ENCODE data around the gene PTCH2. TPM values are rescaled to one million over a fixed set of nuclear protein-coding genes. Genes with fewer than 3 reads are reported as not detected.

The PTCH2 gene
- total RNA-seq, 1 experiment from 2014 or later, result 1.1 TPM

DNA sequence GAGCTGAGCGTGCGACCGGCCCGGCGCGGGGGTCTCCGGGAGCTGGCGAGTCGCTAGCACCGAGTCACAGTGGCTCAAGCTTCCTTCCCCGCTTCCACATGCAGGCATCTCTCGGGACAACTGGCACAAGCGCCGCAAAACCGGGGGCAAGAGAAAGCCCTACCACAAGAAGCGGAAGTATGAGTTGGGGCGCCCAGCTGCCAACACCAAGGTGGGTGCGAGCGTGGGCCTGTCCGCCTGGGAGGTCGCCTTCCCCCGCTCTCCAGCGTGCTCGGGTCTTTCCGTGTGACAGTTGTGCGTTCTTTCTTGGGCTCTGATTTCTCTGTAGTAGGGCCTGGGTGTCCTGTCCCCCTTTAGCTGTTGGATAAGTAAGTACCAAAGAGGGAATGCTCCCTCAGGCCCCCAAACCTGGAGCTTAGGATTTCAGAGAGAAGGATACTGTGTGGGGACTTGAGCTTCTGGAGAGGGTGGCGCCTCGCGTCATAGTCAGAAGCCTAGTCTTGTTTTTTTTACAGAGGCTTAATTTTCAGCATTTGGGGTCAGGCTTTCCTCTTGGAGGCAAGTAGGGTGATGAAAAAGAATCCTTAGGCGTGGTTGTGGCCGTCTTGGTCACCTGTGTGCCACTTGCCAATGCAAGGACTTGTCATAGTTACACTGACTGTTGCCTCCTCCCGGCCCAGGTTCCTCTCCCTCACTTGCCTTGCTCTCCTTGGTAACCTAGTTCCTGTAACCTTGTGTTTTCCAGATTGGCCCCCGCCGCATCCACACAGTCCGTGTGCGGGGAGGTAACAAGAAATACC is 66.9 kb downstream of the PTCH2 start (continued):
- TF ChIP-seq SMAD3 (CRISPR knock-in tag; IDR thresholded peaks at IDR 0.05; ENCODE audit: borderline replicate concordance) (no peak), NFYB (CRISPR knock-in tag; conservative IDR thresholded peaks at IDR 0.05; ENCODE audit: low read depth) (no peak), TCF7 (CRISPR knock-in tag; IDR thresholded peaks at IDR 0.05; ENCODE audit: low read depth) (0 out of 2 replicates have a peak, but pooled peaks have one; percentile 2), GTF2I (CRISPR knock-in tag; conservative IDR thresholded peaks at IDR 0.05) (no peak), SMAD4 (CRISPR knock-in tag; IDR thresholded peaks at IDR 0.05) (no peak), TEAD1 (CRISPR knock-in tag; IDR thresholded peaks at IDR 0.05) (no peak), FOXP1 (CRISPR knock-in tag; IDR thresholded peaks at IDR 0.05; ENCODE audit: borderline replicate concordance) (no peak), ZNF671 (CRISPR knock-in tag; IDR thresholded peaks at IDR 0.05) (no peak), RELA (CRISPR knock-in tag; IDR thresholded peaks at IDR 0.05; ENCODE audit: borderline replicate concordance) (no peak), PRRX2 (CRISPR knock-in tag; IDR thresholded peaks at IDR 0.05) (0 out of 2 replicates have a peak, but pooled peaks have one; percentile 12), ETV6 (CRISPR knock-in tag; IDR thresholded peaks at IDR 0.05) (no peak), ZNF423 (CRISPR knock-in tag; IDR thresholded peaks at IDR 0.05) (no peak), ATF1 (CRISPR knock-in tag; IDR thresholded peaks at IDR 0.05) (no peak), SP1 (CRISPR knock-in tag; conservative IDR thresholded peaks at IDR 0.05) (no peak), SOX15 (CRISPR knock-in tag; IDR thresholded peaks at IDR 0.05) (no peak), ZNF263 (CRISPR knock-in tag; IDR thresholded peaks at IDR 0.05; ENCODE audit: low read depth) (no peak), NR2C2 (CRISPR knock-in tag; IDR thresholded peaks at IDR 0.05) (no peak), FOXJ3 (CRISPR knock-in tag; IDR thresholded peaks at IDR 0.05; ENCODE audit: borderline replicate concordance) (no peak), JUN (CRISPR knock-in tag; IDR thresholded peaks at IDR 0.05) (no peak), ZNF121 (CRISPR knock-in tag; IDR thresholded peaks at IDR 0.05) (no peak), JAZF1 (CRISPR knock-in tag; IDR thresholded peaks at IDR 0.05) (no peak), ZNF138 (CRISPR knock-in tag; conservative IDR thresholded peaks at IDR 0.05) (no peak), IRF2 (CRISPR knock-in tag; IDR thresholded peaks at IDR 0.05; ENCODE audit: borderline replicate concordance, low read depth) (no peak)
- TF ChIP-seq, protein P1, sequence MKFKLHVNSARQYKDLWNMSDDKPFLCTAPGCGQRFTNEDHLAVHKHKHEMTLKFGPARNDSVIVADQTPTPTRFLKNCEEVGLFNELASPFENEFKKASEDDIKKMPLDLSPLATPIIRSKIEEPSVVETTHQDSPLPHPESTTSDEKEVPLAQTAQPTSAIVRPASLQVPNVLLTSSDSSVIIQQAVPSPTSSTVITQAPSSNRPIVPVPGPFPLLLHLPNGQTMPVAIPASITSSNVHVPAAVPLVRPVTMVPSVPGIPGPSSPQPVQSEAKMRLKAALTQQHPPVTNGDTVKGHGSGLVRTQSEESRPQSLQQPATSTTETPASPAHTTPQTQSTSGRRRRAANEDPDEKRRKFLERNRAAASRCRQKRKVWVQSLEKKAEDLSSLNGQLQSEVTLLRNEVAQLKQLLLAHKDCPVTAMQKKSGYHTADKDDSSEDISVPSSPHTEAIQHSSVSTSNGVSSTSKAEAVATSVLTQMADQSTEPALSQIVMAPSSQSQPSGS (CRISPR knock-in tag; IDR thresholded peaks at IDR 0.05; ENCODE audit: borderline replicate concordance, low read depth), result no peak
- TF ChIP-seq, protein P2, sequence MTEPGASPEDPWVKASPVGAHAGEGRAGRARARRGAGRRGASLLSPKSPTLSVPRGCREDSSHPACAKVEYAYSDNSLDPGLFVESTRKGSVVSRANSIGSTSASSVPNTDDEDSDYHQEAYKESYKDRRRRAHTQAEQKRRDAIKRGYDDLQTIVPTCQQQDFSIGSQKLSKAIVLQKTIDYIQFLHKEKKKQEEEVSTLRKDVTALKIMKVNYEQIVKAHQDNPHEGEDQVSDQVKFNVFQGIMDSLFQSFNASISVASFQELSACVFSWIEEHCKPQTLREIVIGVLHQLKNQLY (CRISPR knock-in tag; IDR thresholded peaks at IDR 0.05), result 0 out of 2 replicates have a peak, but pooled peaks have one; percentile 54
- TF ChIP-seq, protein P3, sequence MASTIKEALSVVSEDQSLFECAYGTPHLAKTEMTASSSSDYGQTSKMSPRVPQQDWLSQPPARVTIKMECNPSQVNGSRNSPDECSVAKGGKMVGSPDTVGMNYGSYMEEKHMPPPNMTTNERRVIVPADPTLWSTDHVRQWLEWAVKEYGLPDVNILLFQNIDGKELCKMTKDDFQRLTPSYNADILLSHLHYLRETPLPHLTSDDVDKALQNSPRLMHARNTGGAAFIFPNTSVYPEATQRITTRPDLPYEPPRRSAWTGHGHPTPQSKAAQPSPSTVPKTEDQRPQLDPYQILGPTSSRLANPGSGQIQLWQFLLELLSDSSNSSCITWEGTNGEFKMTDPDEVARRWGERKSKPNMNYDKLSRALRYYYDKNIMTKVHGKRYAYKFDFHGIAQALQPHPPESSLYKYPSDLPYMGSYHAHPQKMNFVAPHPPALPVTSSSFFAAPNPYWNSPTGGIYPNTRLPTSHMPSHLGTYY (CRISPR knock-in tag; IDR thresholded peaks at IDR 0.05), result no peak
- TF ChIP-seq, protein P4, sequence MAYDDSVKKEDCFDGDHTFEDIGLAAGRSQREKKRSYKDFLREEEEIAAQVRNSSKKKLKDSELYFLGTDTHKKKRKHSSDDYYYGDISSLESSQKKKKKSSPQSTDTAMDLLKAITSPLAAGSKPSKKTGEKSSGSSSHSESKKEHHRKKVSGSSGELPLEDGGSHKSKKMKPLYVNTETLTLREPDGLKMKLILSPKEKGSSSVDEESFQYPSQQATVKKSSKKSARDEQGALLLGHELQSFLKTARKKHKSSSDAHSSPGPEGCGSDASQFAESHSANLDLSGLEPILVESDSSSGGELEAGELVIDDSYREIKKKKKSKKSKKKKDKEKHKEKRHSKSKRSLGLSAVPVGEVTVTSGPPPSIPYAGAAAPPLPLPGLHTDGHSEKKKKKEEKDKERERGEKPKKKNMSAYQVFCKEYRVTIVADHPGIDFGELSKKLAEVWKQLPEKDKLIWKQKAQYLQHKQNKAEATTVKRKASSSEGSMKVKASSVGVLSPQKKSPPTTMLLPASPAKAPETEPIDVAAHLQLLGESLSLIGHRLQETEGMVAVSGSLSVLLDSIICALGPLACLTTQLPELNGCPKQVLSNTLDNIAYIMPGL (CRISPR knock-in tag; IDR thresholded peaks at IDR 0.05), result peak; percentile 30; the same call in 1 of the 2 replicates
- TF ChIP-seq, protein P5, sequence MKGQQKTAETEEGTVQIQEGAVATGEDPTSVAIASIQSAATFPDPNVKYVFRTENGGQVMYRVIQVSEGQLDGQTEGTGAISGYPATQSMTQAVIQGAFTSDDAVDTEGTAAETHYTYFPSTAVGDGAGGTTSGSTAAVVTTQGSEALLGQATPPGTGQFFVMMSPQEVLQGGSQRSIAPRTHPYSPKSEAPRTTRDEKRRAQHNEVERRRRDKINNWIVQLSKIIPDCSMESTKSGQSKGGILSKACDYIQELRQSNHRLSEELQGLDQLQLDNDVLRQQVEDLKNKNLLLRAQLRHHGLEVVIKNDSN (CRISPR knock-in tag; IDR thresholded peaks at IDR 0.05), result no peak
- TF ChIP-seq, protein P6, sequence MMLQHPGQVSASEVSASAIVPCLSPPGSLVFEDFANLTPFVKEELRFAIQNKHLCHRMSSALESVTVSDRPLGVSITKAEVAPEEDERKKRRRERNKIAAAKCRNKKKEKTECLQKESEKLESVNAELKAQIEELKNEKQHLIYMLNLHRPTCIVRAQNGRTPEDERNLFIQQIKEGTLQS (CRISPR knock-in tag; conservative IDR thresholded peaks at IDR 0.05), result no peak
- TF ChIP-seq, protein P7, sequence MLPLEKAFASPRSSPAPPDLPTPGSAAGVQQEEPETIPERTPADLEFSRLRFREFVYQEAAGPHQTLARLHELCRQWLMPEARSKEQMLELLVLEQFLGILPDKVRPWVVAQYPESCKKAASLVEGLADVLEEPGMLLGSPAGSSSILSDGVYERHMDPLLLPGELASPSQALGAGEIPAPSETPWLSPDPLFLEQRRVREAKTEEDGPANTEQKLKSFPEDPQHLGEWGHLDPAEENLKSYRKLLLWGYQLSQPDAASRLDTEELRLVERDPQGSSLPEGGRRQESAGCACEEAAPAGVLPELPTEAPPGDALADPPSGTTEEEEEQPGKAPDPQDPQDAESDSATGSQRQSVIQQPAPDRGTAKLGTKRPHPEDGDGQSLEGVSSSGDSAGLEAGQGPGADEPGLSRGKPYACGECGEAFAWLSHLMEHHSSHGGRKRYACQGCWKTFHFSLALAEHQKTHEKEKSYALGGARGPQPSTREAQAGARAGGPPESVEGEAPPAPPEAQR (CRISPR knock-in tag; IDR thresholded peaks at IDR 0.05), result no peak

All from WTC11 (cell line).